ENCODE measurements around the gene CREB3L2. TPM values are rescaled to one million over a fixed set of nuclear protein-coding genes. Genes with fewer than 3 reads are reported as not detected.
"Not testable (repeated sequence)": the region's sequence is repeated elsewhere in the genome, so short reads cannot be mapped to it uniquely, and the experiment has no call there.

Gene CREB3L2
- total and polyA plus RNA-seq, 2 experiments from 2014 or later = 37.6 to 38.3 TPM

DNA sequence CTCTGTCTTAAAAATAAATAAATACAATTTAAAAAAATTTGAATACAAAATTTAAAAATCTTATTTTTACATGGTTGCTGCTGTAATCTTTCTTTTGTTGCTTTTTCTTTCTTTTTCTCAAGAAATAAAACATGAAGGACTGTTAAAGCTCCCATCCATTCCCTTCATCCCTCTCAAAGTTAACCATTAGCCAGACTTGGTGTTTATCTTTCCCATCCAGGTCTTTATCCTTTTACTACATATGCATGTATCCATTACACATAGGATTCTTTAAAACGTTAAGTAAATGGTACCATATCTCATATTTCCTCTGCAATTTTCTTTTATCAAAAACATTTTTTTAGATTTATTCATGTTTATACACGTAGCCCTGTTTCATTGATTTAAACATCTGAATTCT lies 70.1 kb downstream of the CREB3L2 start:
- peak overlapping the region; percentile 74 for H3K27ac ChIP-seq
- H3K27me3 ChIP-seq = no peaks in the 10 kb centered on the region
- TF ChIP-seq, protein P1, sequence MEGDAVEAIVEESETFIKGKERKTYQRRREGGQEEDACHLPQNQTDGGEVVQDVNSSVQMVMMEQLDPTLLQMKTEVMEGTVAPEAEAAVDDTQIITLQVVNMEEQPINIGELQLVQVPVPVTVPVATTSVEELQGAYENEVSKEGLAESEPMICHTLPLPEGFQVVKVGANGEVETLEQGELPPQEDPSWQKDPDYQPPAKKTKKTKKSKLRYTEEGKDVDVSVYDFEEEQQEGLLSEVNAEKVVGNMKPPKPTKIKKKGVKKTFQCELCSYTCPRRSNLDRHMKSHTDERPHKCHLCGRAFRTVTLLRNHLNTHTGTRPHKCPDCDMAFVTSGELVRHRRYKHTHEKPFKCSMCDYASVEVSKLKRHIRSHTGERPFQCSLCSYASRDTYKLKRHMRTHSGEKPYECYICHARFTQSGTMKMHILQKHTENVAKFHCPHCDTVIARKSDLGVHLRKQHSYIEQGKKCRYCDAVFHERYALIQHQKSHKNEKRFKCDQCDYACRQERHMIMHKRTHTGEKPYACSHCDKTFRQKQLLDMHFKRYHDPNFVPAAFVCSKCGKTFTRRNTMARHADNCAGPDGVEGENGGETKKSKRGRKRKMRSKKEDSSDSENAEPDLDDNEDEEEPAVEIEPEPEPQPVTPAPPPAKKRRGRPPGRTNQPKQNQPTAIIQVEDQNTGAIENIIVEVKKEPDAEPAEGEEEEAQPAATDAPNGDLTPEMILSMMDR (IDR thresholded peaks at IDR 0.05; ENCODE audit: poor library complexity) = no peak
- TF ChIP-seq EZH2 (IDR thresholded peaks at IDR 0.05; ENCODE audit: borderline replicate concordance) = no peak
- TF ChIP-seq EZH2phosphoT487 (IDR thresholded peaks at IDR 0.05; ENCODE audit: low read depth, severe bottlenecking, unreplicated experiment) = no peak
- H2AFZ ChIP-seq = no peak overlapping the region
- H3K9me3 ChIP-seq (ENCODE audit: low read depth) = no peaks in the 10 kb centered on the region
- DNase-seq (ENCODE audit: low spot score) = no peak
- peaks cover 94% of the 10 kb centered on the region for H3K79me2 ChIP-seq
- H4K20me1 ChIP-seq (ENCODE audit: insufficient read depth, poor library complexity, severe bottlenecking) = peaks cover 4% of the 10 kb centered on the region
- H3K9me2 ChIP-seq (replicated peaks; ENCODE audit: insufficient read depth) = no peaks in the 10 kb centered on the region
- WGBS (ENCODE audit: low lambda C conversion rate, missing lambda C conversion rate) = 38% methylated on average over 2 of the region's 2 CpGs
- no peaks in the 10 kb centered on the region for H3K36me3 ChIP-seq (replicated peaks; ENCODE audit: insufficient read depth, low read depth)
- H3K4me2 ChIP-seq = peak overlapping the region; percentile 37
- H3K4me3 ChIP-seq = no peak overlapping the region
- H3K4me1 ChIP-seq (ENCODE audit: insufficient read depth) = peaks cover 38% of the 10 kb centered on the region

DNA sequence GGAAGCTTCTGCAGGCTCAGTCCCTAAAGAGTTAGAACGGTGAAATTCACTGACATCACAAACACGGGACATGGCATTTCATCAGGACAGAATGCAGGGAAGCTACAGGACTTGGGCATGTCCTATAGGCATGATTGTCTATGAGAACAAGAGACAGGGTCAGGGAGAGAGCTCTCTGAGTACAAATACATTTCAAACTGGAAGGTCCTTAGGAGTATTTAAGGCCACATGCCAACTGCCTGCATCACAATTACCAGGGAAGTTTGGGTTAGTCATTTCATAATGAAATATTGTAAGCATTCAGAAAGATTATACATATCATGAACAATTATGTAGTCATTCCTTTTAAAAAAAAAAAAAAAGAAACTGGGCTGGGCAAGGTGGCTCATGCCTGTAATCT lies 71.3 kb downstream of the CREB3L2 start:
- Histone ChIP-seq H3K4me3 (no peak overlapping the region), H2AFZ (no peak overlapping the region), H3K9me2 (replicated peaks; ENCODE audit: insufficient read depth) (no peaks in the 10 kb centered on the region), H3K4me2 (no peak overlapping the region), H3K79me2 (peaks cover 91% of the 10 kb centered on the region), H3K9me3 (ENCODE audit: low read depth) (no peaks in the 10 kb centered on the region), H3K36me3 (replicated peaks; ENCODE audit: insufficient read depth, low read depth) (no peaks in the 10 kb centered on the region), H4K20me1 (ENCODE audit: insufficient read depth, poor library complexity, severe bottlenecking) (peaks cover 4% of the 10 kb centered on the region), H3K27me3 (no peaks in the 10 kb centered on the region), H3K4me1 (ENCODE audit: insufficient read depth) (peaks cover 27% of the 10 kb centered on the region), H3K27ac (no peak overlapping the region)
- WGBS (ENCODE audit: low lambda C conversion rate, missing lambda C conversion rate) = 93% methylated on average over 2 of the region's 2 CpGs
- TF ChIP-seq EZH2phosphoT487 (IDR thresholded peaks at IDR 0.05; ENCODE audit: low read depth, severe bottlenecking, unreplicated experiment) (no peak), EZH2 (IDR thresholded peaks at IDR 0.05; ENCODE audit: borderline replicate concordance) (no peak)
- TF ChIP-seq, protein P1 (IDR thresholded peaks at IDR 0.05; ENCODE audit: poor library complexity) = no peak
- no peak for DNase-seq (ENCODE audit: low spot score)

DNA sequence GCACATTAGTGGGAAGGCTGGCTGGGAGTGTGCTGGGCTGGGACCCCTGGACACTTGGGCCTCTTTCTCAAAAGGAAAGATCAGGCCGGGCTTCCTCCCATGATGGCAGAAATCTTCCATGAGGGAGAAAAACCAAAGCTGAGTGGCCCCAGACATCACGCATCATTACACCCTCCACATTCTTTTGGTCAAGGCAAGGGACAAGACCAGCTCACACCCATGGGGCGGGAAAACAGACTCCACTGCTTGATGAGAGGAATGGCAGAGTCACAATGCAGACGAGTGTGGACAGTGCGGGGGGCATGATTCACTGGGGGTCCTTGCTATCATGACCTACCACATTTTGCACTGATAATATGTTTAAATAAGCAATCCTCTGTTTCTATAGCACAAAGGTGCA lies 73.3 kb downstream of the CREB3L2 start:
- peaks cover 89% of the 10 kb centered on the region for H3K79me2 ChIP-seq
- TF ChIP-seq EZH2 (IDR thresholded peaks at IDR 0.05; ENCODE audit: borderline replicate concordance) = no peak
- no peak for TF ChIP-seq EZH2phosphoT487 (IDR thresholded peaks at IDR 0.05; ENCODE audit: low read depth, severe bottlenecking, unreplicated experiment)
- TF ChIP-seq, protein P1 (IDR thresholded peaks at IDR 0.05; ENCODE audit: poor library complexity) = no peak
- no peak overlapping the region for H2AFZ ChIP-seq
- H3K36me3 ChIP-seq (replicated peaks; ENCODE audit: insufficient read depth, low read depth) = no peaks in the 10 kb centered on the region
- H3K4me2 ChIP-seq = no peak overlapping the region
- H3K4me1 ChIP-seq (ENCODE audit: insufficient read depth) = peaks cover 17% of the 10 kb centered on the region
- H4K20me1 ChIP-seq (ENCODE audit: insufficient read depth, poor library complexity, severe bottlenecking) = peaks cover 4% of the 10 kb centered on the region
- no peak for DNase-seq (ENCODE audit: low spot score)
- H3K27ac ChIP-seq = no peak overlapping the region
- H3K27me3 ChIP-seq = no peaks in the 10 kb centered on the region
- H3K9me3 ChIP-seq (ENCODE audit: low read depth) = no peaks in the 10 kb centered on the region
- 97% methylated on average over 5 of the region's 5 CpGs for WGBS (ENCODE audit: low lambda C conversion rate, missing lambda C conversion rate)
- no peaks in the 10 kb centered on the region for H3K9me2 ChIP-seq (replicated peaks; ENCODE audit: insufficient read depth)
- no peak overlapping the region for H3K4me3 ChIP-seq

DNA sequence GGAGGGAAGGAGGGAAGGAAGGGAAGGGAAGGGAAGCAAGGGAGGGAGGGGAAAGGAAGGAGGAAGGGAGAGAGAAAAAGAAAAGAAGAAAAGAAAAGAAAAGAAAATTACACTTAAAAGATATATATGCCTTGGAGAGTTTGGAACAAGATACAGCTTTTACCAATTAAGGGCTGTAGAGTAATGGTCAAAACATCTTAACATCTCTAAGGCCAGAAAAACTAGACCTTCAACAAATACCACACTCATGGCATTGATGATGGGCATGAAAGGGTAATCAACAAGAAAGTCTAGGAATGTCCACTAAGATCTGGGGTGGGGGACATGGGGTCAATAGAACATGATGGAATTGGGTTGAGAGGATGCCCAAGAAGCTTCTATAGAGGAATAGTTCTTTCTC lies 74.5 kb downstream of the CREB3L2 start:
- peaks cover 91% of the 10 kb centered on the region for H3K79me2 ChIP-seq

DNA sequence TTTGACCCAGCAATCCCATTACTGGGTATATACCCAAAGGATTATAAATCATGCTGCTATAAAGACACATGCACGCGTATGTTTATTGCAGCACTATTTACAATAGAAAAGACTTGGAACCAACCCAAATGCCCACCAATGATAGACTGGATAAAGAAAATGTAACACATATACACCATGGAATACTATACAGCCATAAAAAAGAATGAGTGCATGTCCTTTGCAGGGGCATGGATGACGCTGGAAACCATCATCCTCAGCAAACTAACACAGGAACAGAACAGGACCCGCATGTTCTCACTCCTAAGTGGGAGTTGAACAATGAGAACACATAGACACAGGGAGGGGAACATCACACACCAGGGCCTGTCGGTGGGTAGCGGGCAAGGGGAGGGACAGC lies 75.7 kb downstream of the CREB3L2 start:
- not testable (repeated sequence) for H3K9me3 ChIP-seq (ENCODE audit: low read depth); H3K4me1 ChIP-seq (ENCODE audit: insufficient read depth); H3K27me3 ChIP-seq; H2AFZ ChIP-seq; H3K36me3 ChIP-seq (replicated peaks; ENCODE audit: insufficient read depth, low read depth); H3K9me2 ChIP-seq (replicated peaks; ENCODE audit: insufficient read depth); H3K4me3 ChIP-seq; H4K20me1 ChIP-seq (ENCODE audit: insufficient read depth, poor library complexity, severe bottlenecking); H3K4me2 ChIP-seq; DNase-seq (ENCODE audit: low spot score); H3K27ac ChIP-seq
- peaks cover 91% of the 10 kb centered on the region for H3K79me2 ChIP-seq
- WGBS (ENCODE audit: low lambda C conversion rate, missing lambda C conversion rate) = 93% methylated on average over 6 of the region's 6 CpGs

More for the DNA sequence above, 74.5 kb downstream of the CREB3L2 start:
- Histone ChIP-seq H3K4me2 (no peak overlapping the region), H3K27me3 (no peaks in the 10 kb centered on the region), H3K4me3 (no peak overlapping the region), H3K9me3 (ENCODE audit: low read depth) (no peaks in the 10 kb centered on the region), H4K20me1 (ENCODE audit: insufficient read depth, poor library complexity, severe bottlenecking) (peaks cover under 1% of the 10 kb centered on the region), H3K4me1 (ENCODE audit: insufficient read depth) (peaks cover 4% of the 10 kb centered on the region), H3K36me3 (replicated peaks; ENCODE audit: insufficient read depth, low read depth) (no peaks in the 10 kb centered on the region), H3K9me2 (replicated peaks; ENCODE audit: insufficient read depth) (no peaks in the 10 kb centered on the region), H2AFZ (no peak overlapping the region), H3K27ac (no peak overlapping the region)
- DNase-seq (ENCODE audit: low spot score) = no peak
- TF ChIP-seq EZH2phosphoT487 (IDR thresholded peaks at IDR 0.05; ENCODE audit: low read depth, severe bottlenecking, unreplicated experiment) (no peak), EZH2 (IDR thresholded peaks at IDR 0.05; ENCODE audit: borderline replicate concordance) (no peak)
- TF ChIP-seq, protein P1 (IDR thresholded peaks at IDR 0.05; ENCODE audit: poor library complexity) = no peak

Data from hepatocyte (in vitro differentiated cells).